ENCODE data around the gene ACTMAP. TPM values are rescaled to one million over a fixed set of nuclear protein-coding genes. Genes with fewer than 3 reads are reported as not detected.

ACTMAP gene
- total RNA-seq, 1 experiment from 2014 or later, result 39.3 TPM

DNA sequence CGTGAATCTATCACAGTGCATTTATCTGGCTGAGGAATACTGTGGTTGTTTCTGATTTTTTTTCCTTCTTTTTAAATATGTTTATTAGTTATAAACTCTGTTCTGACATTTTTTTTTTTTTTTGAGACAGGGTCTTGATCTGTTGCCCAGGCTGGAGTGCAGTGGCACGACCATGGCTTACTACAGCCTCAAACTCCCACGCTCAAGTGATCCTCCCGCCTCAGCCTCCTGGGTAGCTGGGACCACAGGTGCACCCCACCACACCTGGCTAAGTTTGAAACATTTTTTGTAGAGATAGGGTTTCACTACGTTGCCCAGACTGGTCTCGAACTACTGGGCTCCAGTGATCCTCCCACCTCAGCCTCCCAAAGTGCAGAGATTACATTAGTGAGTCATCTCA, 53.3 kb downstream of the ACTMAP start:
- Histone ChIP-seq H3K4me3 (no peak overlapping the region), H3K27me3 (ENCODE audit: insufficient read depth, low read depth) (no peaks in the 10 kb centered on the region), H3K9me3 (ENCODE audit: insufficient read depth, low read depth) (no peaks in the 10 kb centered on the region), H2AFZ (no peak overlapping the region), H3F3A (ENCODE audit: insufficient read depth, low read depth) (no peaks in the 10 kb centered on the region), H3K9me2 (ENCODE audit: insufficient read depth) (no peaks in the 10 kb centered on the region), H3K27ac (no peak overlapping the region), H3K79me2 (ENCODE audit: low read depth) (no peaks in the 10 kb centered on the region), H4K20me1 (ENCODE audit: insufficient read depth) (no peaks in the 10 kb centered on the region), H3K4me1 (replicated peaks; ENCODE audit: insufficient read depth) (no peaks in the 10 kb centered on the region), H3K36me3 (ENCODE audit: low read depth) (no peaks in the 10 kb centered on the region), H3K4me2 (no peak overlapping the region)
- POLR2A ChIA-PET (ENCODE audit: unreplicated experiment), result no interaction called here
- DNase-seq, result no peak
- intact Hi-C loops (cut with micrococcal nuclease; ENCODE audit: unreplicated experiment), result no loop called here
- TF ChIP-seq, protein P1, sequence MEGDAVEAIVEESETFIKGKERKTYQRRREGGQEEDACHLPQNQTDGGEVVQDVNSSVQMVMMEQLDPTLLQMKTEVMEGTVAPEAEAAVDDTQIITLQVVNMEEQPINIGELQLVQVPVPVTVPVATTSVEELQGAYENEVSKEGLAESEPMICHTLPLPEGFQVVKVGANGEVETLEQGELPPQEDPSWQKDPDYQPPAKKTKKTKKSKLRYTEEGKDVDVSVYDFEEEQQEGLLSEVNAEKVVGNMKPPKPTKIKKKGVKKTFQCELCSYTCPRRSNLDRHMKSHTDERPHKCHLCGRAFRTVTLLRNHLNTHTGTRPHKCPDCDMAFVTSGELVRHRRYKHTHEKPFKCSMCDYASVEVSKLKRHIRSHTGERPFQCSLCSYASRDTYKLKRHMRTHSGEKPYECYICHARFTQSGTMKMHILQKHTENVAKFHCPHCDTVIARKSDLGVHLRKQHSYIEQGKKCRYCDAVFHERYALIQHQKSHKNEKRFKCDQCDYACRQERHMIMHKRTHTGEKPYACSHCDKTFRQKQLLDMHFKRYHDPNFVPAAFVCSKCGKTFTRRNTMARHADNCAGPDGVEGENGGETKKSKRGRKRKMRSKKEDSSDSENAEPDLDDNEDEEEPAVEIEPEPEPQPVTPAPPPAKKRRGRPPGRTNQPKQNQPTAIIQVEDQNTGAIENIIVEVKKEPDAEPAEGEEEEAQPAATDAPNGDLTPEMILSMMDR (conservative IDR thresholded peaks at IDR 0.05), result no peak
- TF ChIP-seq EZH2 (IDR thresholded peaks at IDR 0.05; ENCODE audit: low read depth), result no peak
- no TSS peak for BruUV-seq (replicated peaks)
- CTCF ChIA-PET, result no interaction called here

DNA sequence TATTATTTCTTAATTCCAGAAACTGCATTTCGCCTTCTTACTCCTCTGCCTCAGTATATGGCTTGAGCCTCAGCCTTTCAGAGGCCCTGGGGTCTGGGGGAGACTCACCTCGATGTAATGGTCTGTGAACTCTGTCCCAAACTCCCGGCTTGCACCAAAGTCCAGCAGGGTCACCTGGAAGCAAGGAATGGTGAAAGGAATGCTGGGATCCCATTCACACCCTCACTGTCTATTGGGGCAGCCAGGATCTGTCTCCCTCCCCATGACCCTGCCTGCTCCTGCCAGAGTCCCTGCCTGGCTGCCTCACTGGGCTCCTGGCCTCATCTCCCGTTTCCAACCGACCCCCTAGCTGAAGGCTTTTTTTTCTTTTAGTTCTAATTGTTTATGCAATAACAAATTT, 54.4 kb downstream of the ACTMAP start:
- Histone ChIP-seq H3K27me3 (ENCODE audit: insufficient read depth, low read depth) (no peaks in the 10 kb centered on the region), H3K4me2 (no peak overlapping the region), H3K9me2 (ENCODE audit: insufficient read depth) (no peaks in the 10 kb centered on the region), H3K79me2 (ENCODE audit: low read depth) (no peaks in the 10 kb centered on the region), H2AFZ (no peak overlapping the region), H3K9me3 (ENCODE audit: insufficient read depth, low read depth) (no peaks in the 10 kb centered on the region), H4K20me1 (ENCODE audit: insufficient read depth) (no peaks in the 10 kb centered on the region), H3K36me3 (ENCODE audit: low read depth) (no peaks in the 10 kb centered on the region), H3K4me3 (no peak overlapping the region), H3K4me1 (replicated peaks; ENCODE audit: insufficient read depth) (peaks cover 7% of the 10 kb centered on the region; the same call in 1 of the 2 replicates), H3F3A (ENCODE audit: insufficient read depth, low read depth) (no peaks in the 10 kb centered on the region), H3K27ac (no peak overlapping the region)
- intact Hi-C loops (cut with micrococcal nuclease; ENCODE audit: unreplicated experiment), result no loop called here
- POLR2A ChIA-PET (ENCODE audit: unreplicated experiment), result no interaction called here
- BruUV-seq (replicated peaks), result no TSS peak
- DNase-seq, result no peak
- no peak for TF ChIP-seq EZH2 (IDR thresholded peaks at IDR 0.05; ENCODE audit: low read depth)
- TF ChIP-seq, protein P1 (conservative IDR thresholded peaks at IDR 0.05), result no peak
- CTCF ChIA-PET, result no interaction called here

DNA sequence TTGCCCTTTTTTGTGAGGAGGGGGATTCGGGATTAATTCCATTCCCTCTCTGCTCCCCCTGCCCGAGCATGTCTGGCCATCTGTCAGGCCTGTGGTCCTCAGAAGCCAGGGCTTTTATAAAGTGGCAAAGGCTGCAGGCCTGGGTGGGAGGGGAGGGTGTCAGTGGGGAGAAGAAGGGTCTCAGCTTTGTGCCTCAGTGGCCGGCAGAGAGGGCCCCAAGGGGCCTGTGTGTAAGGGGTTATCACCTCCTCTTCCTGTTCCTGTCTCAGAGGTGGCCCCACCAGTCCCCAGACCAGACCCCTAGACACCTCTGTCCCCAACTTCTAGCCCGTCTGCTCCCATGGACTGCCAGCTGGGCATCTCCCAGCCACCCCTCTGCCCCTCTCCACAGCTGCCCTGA, 56.4 kb downstream of the ACTMAP start:
- BruUV-seq (replicated peaks), result no TSS peak
- intact Hi-C loops (cut with micrococcal nuclease; ENCODE audit: unreplicated experiment), result no loop called here
- POLR2A ChIA-PET (ENCODE audit: unreplicated experiment), result no interaction called here
- no peaks in the 10 kb centered on the region for H3K36me3 ChIP-seq (ENCODE audit: low read depth)
- no peak overlapping the region for H3K4me3 ChIP-seq
- H3K27me3 ChIP-seq (ENCODE audit: insufficient read depth, low read depth), result no peaks in the 10 kb centered on the region
- CTCF ChIA-PET, result no interaction called here
- H3K4me1 ChIP-seq (replicated peaks; ENCODE audit: insufficient read depth), result peaks cover 19% of the 10 kb centered on the region
- H4K20me1 ChIP-seq (ENCODE audit: insufficient read depth), result no peaks in the 10 kb centered on the region
- H3K4me2 ChIP-seq, result no peak overlapping the region
- H3F3A ChIP-seq (ENCODE audit: insufficient read depth, low read depth), result peaks cover 1% of the 10 kb centered on the region; the same call in 1 of the 2 replicates
- no peaks in the 10 kb centered on the region for H3K9me2 ChIP-seq (ENCODE audit: insufficient read depth)
- H3K79me2 ChIP-seq (ENCODE audit: low read depth), result peaks cover 7% of the 10 kb centered on the region; the same call in 1 of the 2 replicates
- TF ChIP-seq EZH2 (IDR thresholded peaks at IDR 0.05; ENCODE audit: low read depth), result no peak
- TF ChIP-seq, protein P1 (conservative IDR thresholded peaks at IDR 0.05), result no peak
- H3K27ac ChIP-seq, result no peak overlapping the region
- H2AFZ ChIP-seq, result no peak overlapping the region
- no peaks in the 10 kb centered on the region for H3K9me3 ChIP-seq (ENCODE audit: insufficient read depth, low read depth)
- DNase-seq, result no peak
